SK-N-SH (cell line): ENCODE results near the gene GPNMB. TPM values are rescaled to one million over a fixed set of nuclear protein-coding genes. Genes with fewer than 3 reads are reported as not detected.

Experiments used
- CTCF ChIA-PET: fragments of 300-600, 350-600 bp; formaldehyde crosslinking; extraction: SDS; loops from one replicate; lab custom pipeline; 2021; lab: Yijun Ruan, JAX
- POLR2A ChIA-PET: fragments of 350-600 bp; sonication (Branson Sonifier 250); formaldehyde crosslinking; extraction: SDS; loops from one replicate; lab custom pipeline; 2020; ENCODE audit warnings: antibody characterized with exemption, inconsistent platforms; lab: Yijun Ruan, JAX
- DNase-seq: peaks from one replicate; pipeline ENCODE4 v3.0.0; 2012
- H2AFZ ChIP-seq: fragments of 200-600 bp; sonication (generic); 2 replicates; pipeline ENCODE4 v1.8.1; 2016; ENCODE audit warnings: antibody characterized with exemption, mild to moderate bottlenecking, low read depth
- H3F3A ChIP-seq: fragments of 200-600 bp; sonication (generic); replicated peaks from 2 replicates; pipeline ENCODE3; 2016; ENCODE audit warnings: antibody characterized with exemption, mild to moderate bottlenecking; ENCODE audit not compliant: insufficient read depth
- H3K27ac ChIP-seq, 2 experiments: fragments of 200-500 bp in 1 of 2; fragments of 200-600 bp in 1 of 2; sonication (Bioruptor generic) in 1 of 2; sonication (generic), shearing (Covaris generic) in 1 of 2; 2 replicates each; pipeline versions ENCODE4 v1.5.1 to v1.6.1; 2014 to 2016; ENCODE audit warnings: low read depth in 2 of 2, inconsistent platforms in 1 of 2, low read length in 1 of 2, mild to moderate bottlenecking in 1 of 2, mixed read lengths in 1 of 2
- H3K27me3 ChIP-seq: fragments of 200-600 bp; sonication (generic), shearing (Covaris generic); 2 replicates; pipeline ENCODE4 v1.6.1; 2016; ENCODE audit warnings: mixed run types; ENCODE audit not compliant: insufficient read depth
- H3K36me3 ChIP-seq, 2 experiments: fragments of 200-500 bp in 1 of 2; fragments of 200-600 bp in 1 of 2; sonication (Bioruptor generic) in 1 of 2; sonication (generic) in 1 of 2; replicated peaks in 1 of 2; 2 replicates each; pipeline versions ENCODE3 to v1.5.1; 2014 to 2016; ENCODE audit warnings: low read length in 1 of 2, mild to moderate bottlenecking in 1 of 2; ENCODE audit not compliant: insufficient read depth in 2 of 2, control insufficient read depth in 1 of 2
- H3K4me1 ChIP-seq, 2 experiments: fragments of 200-500 bp in 1 of 2; fragments of 200-600 bp in 1 of 2; sonication (Bioruptor generic) in 1 of 2; sonication (generic), shearing (Covaris generic) in 1 of 2; 2 replicates each; pipeline versions ENCODE4 v1.5.1 to v1.6.1; 2014 to 2016; ENCODE audit warnings: low read depth in 1 of 2, low read length in 1 of 2, mixed run types in 1 of 2; ENCODE audit not compliant: insufficient read depth in 2 of 2, control insufficient read depth in 1 of 2
- H3K4me2 ChIP-seq: fragments of 200-600 bp; sonication (generic), shearing (Covaris generic); 2 replicates; pipeline ENCODE4 v1.6.1; 2017; ENCODE audit warnings: mixed run types
- H3K4me3 ChIP-seq, 2 experiments: fragments of 200-500 bp in 1 of 2; fragments of 200-600 bp in 1 of 2; sonication (Bioruptor generic) in 1 of 2; sonication (generic), shearing (Covaris generic) in 1 of 2; 2 replicates each; pipeline versions ENCODE4 v1.5.1 to v1.8.1; 2014 to 2016; ENCODE audit warnings: low read depth in 2 of 2, inconsistent platforms in 1 of 2, low read length in 1 of 2, mild to moderate bottlenecking in 1 of 2, mixed read lengths in 1 of 2, moderate library complexity in 1 of 2
- H3K79me2 ChIP-seq: fragments of 200-600 bp; sonication (generic); 2 replicates; pipeline ENCODE4 v1.8.1; 2017; ENCODE audit warnings: mild to moderate bottlenecking; ENCODE audit not compliant: insufficient read depth
- H3K9ac ChIP-seq: fragments of 200-600 bp; sonication (generic); 2 replicates; pipeline ENCODE4 v1.6.1; 2017; ENCODE audit warnings: mixed run types
- H3K9me2 ChIP-seq: fragments of 200-600 bp; sonication (generic); 2 replicates; pipeline ENCODE4 v1.6.1; 2017; ENCODE audit warnings: mixed run types
- H3K9me3 ChIP-seq: fragments of 200-600 bp; sonication (generic); 2 replicates; pipeline ENCODE4 v1.6.1; 2017; ENCODE audit warnings: mixed run types, mild to moderate bottlenecking, moderate library complexity
- H4K20me1 ChIP-seq: fragments of 200-600 bp; sonication (generic); 2 replicates; pipeline ENCODE4 v1.6.1; 2017; ENCODE audit warnings: mild to moderate bottlenecking, mixed run types; ENCODE audit not compliant: insufficient read depth
- CHD2 ChIP-seq: fragments of 150-350 bp; IDR thresholded peaks from 2 replicates; pipeline ENCODE4 v1.6.1; 2018; ENCODE audit warnings: low read length; ENCODE audit not compliant: partially characterized antibody
- ELF1 ChIP-seq: IDR thresholded peaks from 2 replicates; pipeline ENCODE4 v1.4.0; 2012
- EP300 ChIP-seq, 2 experiments: IDR thresholded peaks; 2 replicates each; pipeline versions ENCODE4 v1.4.0 to v1.6.1; 2012; ENCODE audit warnings: borderline replicate concordance in 1 of 2, low read depth in 1 of 2, low read length in 1 of 2
- FOSL2 ChIP-seq: IDR thresholded peaks from 2 replicates; pipeline ENCODE4 v1.4.0; 2012; ENCODE audit warnings: low read depth, mild to moderate bottlenecking, moderate library complexity, borderline replicate concordance
- FOXJ3 ChIP-seq: sonication (generic); formaldehyde crosslinking; IDR thresholded peaks from 2 replicates; pipeline ENCODE4 v1.5.1; 2020; ENCODE audit warnings: mild to moderate bottlenecking, missing genetic modification reagents
- GABPA ChIP-seq: IDR thresholded peaks from 2 replicates; pipeline ENCODE4 v1.4.0; 2012; ENCODE audit warnings: low read depth, mild to moderate bottlenecking
- JUND ChIP-seq: IDR thresholded peaks from 2 replicates; pipeline ENCODE4 v1.4.0; 2012
- MEF2A ChIP-seq: IDR thresholded peaks from 2 replicates; pipeline ENCODE4 v1.4.0; 2012; ENCODE audit warnings: low read depth, borderline replicate concordance
- MXI1 ChIP-seq: IDR thresholded peaks from 2 replicates; pipeline ENCODE4 v1.6.1; 2012; ENCODE audit warnings: mild to moderate bottlenecking, low read depth, low read length, improper control_type of control experiment
- NFIC ChIP-seq: IDR thresholded peaks from 2 replicates; pipeline ENCODE4 v1.4.0; 2012; ENCODE audit warnings: borderline replicate concordance
- RAD21 ChIP-seq: IDR thresholded peaks from 2 replicates; pipeline ENCODE4 v1.6.1; 2012; ENCODE audit warnings: mild to moderate bottlenecking, low read length
- RCOR1 ChIP-seq: fragments of 150-350 bp; IDR thresholded peaks from 2 replicates; pipeline ENCODE4 v1.6.1; 2017; ENCODE audit warnings: antibody characterized with exemption, low read length
- RXRA ChIP-seq: IDR thresholded peaks from 2 replicates; pipeline ENCODE4 v1.4.0; 2012; ENCODE audit warnings: low read depth, mild to moderate bottlenecking, borderline replicate concordance
- SMC3 ChIP-seq: IDR thresholded peaks from 2 replicates; pipeline ENCODE4 v1.6.1; 2012; ENCODE audit warnings: low read depth, low read length, improper control_type of control experiment
- TAF1 ChIP-seq: IDR thresholded peaks from 2 replicates; pipeline ENCODE4 v1.6.1; 2012; ENCODE audit warnings: low read depth, mild to moderate bottlenecking, low read length, moderate library complexity, borderline replicate concordance
- USF1 ChIP-seq: IDR thresholded peaks from 2 replicates; pipeline ENCODE4 v1.4.0; 2012; ENCODE audit warnings: low read depth, borderline replicate concordance
- YY1 ChIP-seq: IDR thresholded peaks from 2 replicates; pipeline ENCODE4 v1.4.0; 2012; ENCODE audit warnings: low read depth, mild to moderate bottlenecking
- WGBS: methylation state at CpG from one replicate; pipeline ENCODE4 v1.1.6; 2017; ENCODE audit warnings: low lambda C conversion rate; 5-methylcytosine and 5-hydroxymethylcytosine counted together
- polyA plus RNA-seq, 3 experiments: library from polyadenylated mRNA; depleted of rRNA; stranded (reverse); fragments of >200 nt; gene quantifications; 2 replicates each; pipeline ENCODE4 v1.2.3, GENCODE V29; 2012
- TF ChIP-seq, protein P1 (sequence below): IDR thresholded peaks from 2 replicates; pipeline ENCODE4; 2012
- TF ChIP-seq, protein P2 (sequence below): IDR thresholded peaks from 2 replicates; pipeline ENCODE4 v1.6.1; 2012; ENCODE audit warnings: mild to moderate bottlenecking, low read depth, low read length, moderate library complexity
- TF ChIP-seq, protein P3 (sequence below): IDR thresholded peaks from 2 replicates; pipeline ENCODE4 v1.4.0; 2012; ENCODE audit warnings: low read depth, borderline replicate concordance

GPNMB gene
- polyA plus RNA-seq, 1 of the 3 experiments (the other 2 are of a cell fraction), result 13.8 TPM

GRCh38 chr7:23276947-23277346 lies 30.4 kb downstream of the GPNMB start:
- Histone ChIP-seq H3F3A (no peaks in the 10 kb centered on the region), H3K27ac (no peak overlapping the region), H4K20me1 (no peaks in the 10 kb centered on the region), H3K9me2 (no peaks in the 10 kb centered on the region), H3K36me3 (no peaks in the 10 kb centered on the region), H3K9ac (no peak overlapping the region), H3K9me3 (no peaks in the 10 kb centered on the region), H3K4me2 (no peak overlapping the region), H2AFZ (no peak overlapping the region), H3K79me2 (no peaks in the 10 kb centered on the region), H3K27me3 (no peaks in the 10 kb centered on the region), H3K4me3 (no peak overlapping the region), H3K4me1 (peaks cover 5 to 9% of the 10 kb centered on the region in 2 experiments)
- TF ChIP-seq RAD21, result no peak
- no peak for TF ChIP-seq EP300 (IDR thresholded peaks at IDR 0.05; ENCODE audit: borderline replicate concordance in 1 of 2, low read depth in 1 of 2, low read length in 1 of 2)
- no peak for TF ChIP-seq GABPA
- no peak for TF ChIP-seq TAF1
- TF ChIP-seq ELF1, result no peak
- no peak for TF ChIP-seq FOSL2
- TF ChIP-seq, protein P1, sequence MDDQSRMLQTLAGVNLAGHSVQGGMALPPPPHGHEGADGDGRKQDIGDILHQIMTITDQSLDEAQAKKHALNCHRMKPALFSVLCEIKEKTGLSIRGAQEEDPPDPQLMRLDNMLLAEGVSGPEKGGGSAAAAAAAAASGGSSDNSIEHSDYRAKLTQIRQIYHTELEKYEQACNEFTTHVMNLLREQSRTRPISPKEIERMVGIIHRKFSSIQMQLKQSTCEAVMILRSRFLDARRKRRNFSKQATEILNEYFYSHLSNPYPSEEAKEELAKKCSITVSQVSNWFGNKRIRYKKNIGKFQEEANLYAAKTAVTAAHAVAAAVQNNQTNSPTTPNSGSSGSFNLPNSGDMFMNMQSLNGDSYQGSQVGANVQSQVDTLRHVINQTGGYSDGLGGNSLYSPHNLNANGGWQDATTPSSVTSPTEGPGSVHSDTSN, result no peak
- TF ChIP-seq, protein P2, sequence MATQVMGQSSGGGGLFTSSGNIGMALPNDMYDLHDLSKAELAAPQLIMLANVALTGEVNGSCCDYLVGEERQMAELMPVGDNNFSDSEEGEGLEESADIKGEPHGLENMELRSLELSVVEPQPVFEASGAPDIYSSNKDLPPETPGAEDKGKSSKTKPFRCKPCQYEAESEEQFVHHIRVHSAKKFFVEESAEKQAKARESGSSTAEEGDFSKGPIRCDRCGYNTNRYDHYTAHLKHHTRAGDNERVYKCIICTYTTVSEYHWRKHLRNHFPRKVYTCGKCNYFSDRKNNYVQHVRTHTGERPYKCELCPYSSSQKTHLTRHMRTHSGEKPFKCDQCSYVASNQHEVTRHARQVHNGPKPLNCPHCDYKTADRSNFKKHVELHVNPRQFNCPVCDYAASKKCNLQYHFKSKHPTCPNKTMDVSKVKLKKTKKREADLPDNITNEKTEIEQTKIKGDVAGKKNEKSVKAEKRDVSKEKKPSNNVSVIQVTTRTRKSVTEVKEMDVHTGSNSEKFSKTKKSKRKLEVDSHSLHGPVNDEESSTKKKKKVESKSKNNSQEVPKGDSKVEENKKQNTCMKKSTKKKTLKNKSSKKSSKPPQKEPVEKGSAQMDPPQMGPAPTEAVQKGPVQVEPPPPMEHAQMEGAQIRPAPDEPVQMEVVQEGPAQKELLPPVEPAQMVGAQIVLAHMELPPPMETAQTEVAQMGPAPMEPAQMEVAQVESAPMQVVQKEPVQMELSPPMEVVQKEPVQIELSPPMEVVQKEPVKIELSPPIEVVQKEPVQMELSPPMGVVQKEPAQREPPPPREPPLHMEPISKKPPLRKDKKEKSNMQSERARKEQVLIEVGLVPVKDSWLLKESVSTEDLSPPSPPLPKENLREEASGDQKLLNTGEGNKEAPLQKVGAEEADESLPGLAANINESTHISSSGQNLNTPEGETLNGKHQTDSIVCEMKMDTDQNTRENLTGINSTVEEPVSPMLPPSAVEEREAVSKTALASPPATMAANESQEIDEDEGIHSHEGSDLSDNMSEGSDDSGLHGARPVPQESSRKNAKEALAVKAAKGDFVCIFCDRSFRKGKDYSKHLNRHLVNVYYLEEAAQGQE, result no peak
- no peak for TF ChIP-seq JUND
- no peak for TF ChIP-seq YY1
- TF ChIP-seq MEF2A, result no peak
- no peak for TF ChIP-seq USF1
- no peak for TF ChIP-seq NFIC
- TF ChIP-seq, protein P3, sequence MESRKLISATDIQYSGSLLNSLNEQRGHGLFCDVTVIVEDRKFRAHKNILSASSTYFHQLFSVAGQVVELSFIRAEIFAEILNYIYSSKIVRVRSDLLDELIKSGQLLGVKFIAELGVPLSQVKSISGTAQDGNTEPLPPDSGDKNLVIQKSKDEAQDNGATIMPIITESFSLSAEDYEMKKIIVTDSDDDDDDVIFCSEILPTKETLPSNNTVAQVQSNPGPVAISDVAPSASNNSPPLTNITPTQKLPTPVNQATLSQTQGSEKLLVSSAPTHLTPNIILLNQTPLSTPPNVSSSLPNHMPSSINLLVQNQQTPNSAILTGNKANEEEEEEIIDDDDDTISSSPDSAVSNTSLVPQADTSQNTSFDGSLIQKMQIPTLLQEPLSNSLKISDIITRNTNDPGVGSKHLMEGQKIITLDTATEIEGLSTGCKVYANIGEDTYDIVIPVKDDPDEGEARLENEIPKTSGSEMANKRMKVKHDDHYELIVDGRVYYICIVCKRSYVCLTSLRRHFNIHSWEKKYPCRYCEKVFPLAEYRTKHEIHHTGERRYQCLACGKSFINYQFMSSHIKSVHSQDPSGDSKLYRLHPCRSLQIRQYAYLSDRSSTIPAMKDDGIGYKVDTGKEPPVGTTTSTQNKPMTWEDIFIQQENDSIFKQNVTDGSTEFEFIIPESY, result no peak
- no peak for TF ChIP-seq MXI1
- no peak for TF ChIP-seq RCOR1
- TF ChIP-seq RXRA, result no peak
- TF ChIP-seq SMC3, result no peak
- no peak for TF ChIP-seq FOXJ3 (CRISPR knock-in tag)
- no peak for TF ChIP-seq CHD2
- POLR2A ChIA-PET, result no interaction called here
- 89% methylated on average over 3 of the region's 3 CpGs for WGBS
- CTCF ChIA-PET, result interaction anchor here (0.6 to 18.9 kb wide), 42 partner anchors 12 to 270 kb away, joined by 3 to 359 read pairs (median 4); partner anchors contain the start of genes GPNMB, MALSU1 and NUP42
- DNase-seq, result no peak
